ENCODE measurements around the gene WDR88.

GRCh38 chr19:33110137-33110910, 21.6 kb upstream of the WDR88 start:
- TF ChIP-seq POLR2A (IDR thresholded peaks at IDR 0.05): no peak
- no peak for TF ChIP-seq CTCF (IDR thresholded peaks at IDR 0.05)
